Coronary artery (tissue), 2 donors: ENCODE measurements around the gene SPATA4.

ENCODE experiments used
- DNase-seq: peaks from one replicate; pipeline ENCODE4 v3.0.0-alpha.2; 2017; ENCODE audit warnings: low spot score
- H3K27ac ChIP-seq, 2 donors: fragments of 200-600 bp; sonication (generic); one replicate each; pipeline ENCODE4 v1.5.1; 2016 to 2019
- H3K4me3 ChIP-seq: fragments of 200-600 bp; sonication (generic); 2 replicates; pipeline ENCODE4 v1.5.1; 2016; ENCODE audit warnings: mild to moderate bottlenecking, moderate library complexity
- CTCF ChIP-seq: fragments of 200-600 bp; sonication (generic); IDR thresholded peaks from one replicate; pipeline ENCODE4 v1.5.1; 2019; ENCODE audit warnings: antibody characterized with exemption

Gene SPATA4

GRCh38 chr4:176210101-176210500 is 14.7 kb upstream of the SPATA4 start:
- Histone ChIP-seq H3K4me3 (no peak overlapping the region), H3K27ac (no peak overlapping the region)
- TF ChIP-seq CTCF = no peak
- no peak for DNase-seq

- Histone ChIP-seq H3K4me3 (no peak overlapping the region), H3K27ac (no peak overlapping the region)
- DNase-seq = no peak
- no peak for TF ChIP-seq CTCF
These were observed 14.2 kb upstream of the SPATA4 start for GRCh38 chr4:176209535-176209934.

GRCh38 chr4:176207839-176208238 is 12.5 kb upstream of the SPATA4 start:
- Histone ChIP-seq H3K4me3 (no peak overlapping the region), H3K27ac (no peak overlapping the region)
- no peak for DNase-seq
- no peak for TF ChIP-seq CTCF

DNA sequence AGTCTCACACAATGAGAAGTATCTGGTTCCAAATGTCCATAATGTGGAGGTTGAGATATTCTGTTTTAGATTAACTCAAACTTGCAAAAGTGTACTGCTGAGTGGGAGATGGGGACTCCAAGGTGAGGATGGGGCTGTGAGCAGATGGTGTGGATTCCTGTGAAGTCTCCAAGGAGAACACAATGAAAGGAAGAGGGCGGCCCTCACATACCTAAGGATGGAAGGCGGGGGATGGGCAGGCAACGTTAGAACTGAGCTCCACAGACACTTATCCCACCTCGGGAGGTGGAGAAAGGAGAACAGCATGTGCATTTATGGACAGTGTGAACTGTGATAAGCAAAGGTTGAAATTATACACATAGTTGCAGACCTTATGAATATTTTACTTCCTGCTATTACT is 9.9 kb upstream of the SPATA4 start:
- H3K4me3 ChIP-seq = no peak overlapping the region
- H3K27ac ChIP-seq = no peak overlapping the region
- no peak for DNase-seq
- TF ChIP-seq CTCF = no peak

- DNase-seq = no peak
- Histone ChIP-seq H3K4me3 (no peak overlapping the region), H3K27ac (no peak overlapping the region)
- no peak for TF ChIP-seq CTCF
These were observed 3.0 kb upstream of the SPATA4 start for GRCh38 chr4:176198316-176198903.

DNA sequence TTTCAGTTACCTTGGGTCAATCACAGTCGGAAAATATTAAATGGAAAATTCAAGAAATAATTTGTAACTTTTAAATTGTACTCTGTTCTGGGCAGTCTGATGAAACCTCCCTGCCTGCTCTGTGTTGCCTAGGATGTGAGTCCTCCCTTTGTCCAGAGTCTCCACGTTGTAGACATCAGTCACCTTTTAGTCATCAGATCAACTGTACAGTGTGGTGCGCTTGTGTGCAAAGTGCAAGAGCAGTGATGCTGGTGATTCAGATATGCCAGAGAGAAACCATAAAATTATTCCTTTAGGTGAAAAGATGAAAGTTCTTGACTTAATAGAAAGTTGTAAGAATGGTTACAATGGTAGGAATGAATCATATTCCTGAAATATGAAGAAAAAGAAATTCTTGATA is 1.4 kb downstream of the SPATA4 start:
- TF ChIP-seq CTCF = no peak
- DNase-seq = no peak
- Histone ChIP-seq H3K27ac (no peak overlapping the region), H3K4me3 (no peak overlapping the region)

- no peak overlapping the region for H3K27ac ChIP-seq
- TF ChIP-seq CTCF = no peak
- DNase-seq = no peak
- H3K4me3 ChIP-seq = no peak overlapping the region
These were observed 2.3 kb downstream of the SPATA4 start for GRCh38 chr4:176193126-176193525.
